NCI-H1436 treated with DMSO at 0.1 percent for 48 hours (cell line): Measurements from ENCODE around the gene S100A9.
"Not testable (repeated sequence)": the region's sequence is repeated elsewhere in the genome, so short reads cannot be mapped to it uniquely, and the experiment has no call there.

Experiments used
- DNase-seq: peaks from one replicate; lab custom pipeline; 2025; lab: John Stamatoyannopoulos, UW

S100A9 gene

DNA sequence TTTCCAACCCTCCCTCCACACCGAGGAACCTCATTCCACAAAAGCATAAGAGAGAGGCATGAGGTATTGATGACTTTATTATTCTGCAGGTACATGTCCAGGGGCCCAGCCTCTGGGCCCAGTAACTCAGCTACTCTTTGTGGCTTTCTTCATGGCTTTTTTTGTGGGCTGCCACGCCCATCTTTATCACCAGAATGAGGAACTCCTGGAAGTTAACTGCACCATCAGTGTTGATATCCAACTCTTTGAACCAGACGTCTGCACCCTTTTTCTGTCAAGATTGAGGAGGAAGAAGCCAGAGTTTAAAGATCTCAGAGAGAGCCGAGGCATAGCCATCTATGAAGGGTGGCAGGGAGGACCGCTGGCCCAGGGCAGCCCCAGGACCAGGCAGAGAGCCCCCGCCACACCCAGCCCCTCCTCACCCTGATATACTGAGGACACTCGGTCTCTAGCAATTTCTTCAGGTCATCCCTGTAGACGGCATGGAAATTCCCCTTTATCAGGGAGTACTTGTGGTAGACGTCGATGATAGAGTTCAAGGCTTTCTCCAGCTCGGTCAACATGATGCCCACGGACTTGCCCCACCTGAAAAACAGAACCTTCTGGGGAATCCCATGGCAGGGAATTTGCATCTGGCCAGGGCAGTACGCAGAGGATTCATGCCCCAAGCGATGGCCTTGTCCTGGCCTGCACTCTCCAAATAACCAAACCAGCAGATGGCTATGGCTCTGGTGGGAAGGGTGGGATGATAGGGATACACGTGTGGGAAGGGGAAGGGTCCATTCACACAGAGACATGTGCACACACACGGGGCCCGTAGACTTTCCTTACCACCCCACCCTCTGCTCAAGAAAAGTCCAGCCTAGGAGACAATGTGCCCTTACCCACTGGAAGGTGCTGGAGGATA, 32.6 kb downstream of the S100A9 start:
- DNase-seq = no peak

DNA sequence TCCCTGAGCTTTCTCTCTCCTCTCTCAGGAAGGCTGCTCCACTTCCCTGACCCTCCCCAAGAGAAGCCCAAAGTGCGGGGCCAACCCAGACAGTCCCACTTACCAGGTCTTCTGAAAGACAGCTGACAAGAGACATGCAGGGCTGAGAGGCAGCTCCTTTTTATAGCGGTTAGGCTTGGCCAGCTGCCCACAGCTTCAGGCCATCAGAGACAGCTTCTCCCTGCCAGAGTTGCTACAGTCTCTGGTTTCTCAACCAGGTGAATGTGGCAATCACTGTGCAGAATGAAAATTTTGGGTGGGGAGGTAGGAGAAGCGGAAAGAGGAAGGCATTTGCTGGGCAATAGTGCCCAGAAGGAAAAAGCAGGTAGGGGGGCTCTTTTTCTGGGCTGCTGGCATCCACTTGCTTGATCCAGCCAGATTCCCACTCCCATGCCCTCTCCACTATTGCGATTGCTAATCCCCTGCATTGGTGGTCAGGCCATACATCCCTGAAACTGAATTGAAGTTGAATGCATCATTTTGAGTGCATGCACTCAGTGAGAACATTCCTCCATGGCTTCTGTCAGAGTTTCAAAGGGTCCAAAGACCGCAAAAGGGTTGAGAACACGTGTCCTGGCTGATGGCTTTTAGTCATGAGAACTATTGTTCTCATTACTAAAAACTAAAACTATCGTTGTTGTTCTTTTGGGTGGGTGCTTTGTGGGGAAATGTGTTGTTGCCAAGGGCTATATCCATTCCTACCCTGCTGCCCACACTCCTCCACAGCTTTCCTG, 33.5 kb downstream of the S100A9 start, which contains the start of gene S100A8:
Gene S100A8 (minus strand): TSS at position 136 of the 773 bp plus-strand sequence. CDS start 538 bp downstream, outside the sequence.
- no peak for DNase-seq

DNA sequence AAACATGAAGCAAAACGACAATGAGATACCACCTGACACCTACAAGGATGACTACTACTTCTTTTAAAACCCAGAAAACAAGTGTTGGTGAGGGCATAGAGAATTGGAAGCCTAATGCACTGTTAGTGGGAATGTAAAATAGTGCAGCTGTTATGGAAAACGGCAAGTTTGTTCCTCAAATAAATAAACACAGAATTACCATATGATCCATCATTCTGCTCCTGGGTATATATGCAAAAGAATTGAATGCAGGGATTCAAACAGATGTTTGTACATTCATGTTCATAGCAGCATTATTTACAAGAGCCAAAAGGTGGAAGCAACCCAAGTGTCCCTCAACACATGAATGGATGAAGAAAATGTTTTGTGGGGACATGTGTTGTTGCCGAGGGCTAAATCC, 34.6 kb downstream of the S100A9 start:
- DNase-seq = no peak

DNA sequence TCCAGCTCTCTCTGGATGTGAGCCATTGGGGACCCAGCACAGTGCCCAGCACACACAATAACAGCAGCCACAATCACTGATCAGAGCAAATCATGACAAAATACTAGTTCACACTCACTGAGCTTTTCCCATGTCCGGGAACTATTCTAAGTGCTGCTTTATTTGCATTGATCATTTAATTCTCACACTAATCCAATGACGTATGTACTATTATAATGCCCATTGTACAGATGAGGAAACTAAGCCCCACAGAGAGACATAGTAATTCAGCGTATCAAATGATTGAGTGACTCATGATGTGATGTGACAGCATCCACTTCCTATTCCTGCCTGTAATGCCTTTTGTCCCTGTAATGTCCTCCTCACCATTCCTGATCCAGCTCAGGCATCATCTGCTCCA, 35.2 kb downstream of the S100A9 start:
- no peak for DNase-seq

DNA sequence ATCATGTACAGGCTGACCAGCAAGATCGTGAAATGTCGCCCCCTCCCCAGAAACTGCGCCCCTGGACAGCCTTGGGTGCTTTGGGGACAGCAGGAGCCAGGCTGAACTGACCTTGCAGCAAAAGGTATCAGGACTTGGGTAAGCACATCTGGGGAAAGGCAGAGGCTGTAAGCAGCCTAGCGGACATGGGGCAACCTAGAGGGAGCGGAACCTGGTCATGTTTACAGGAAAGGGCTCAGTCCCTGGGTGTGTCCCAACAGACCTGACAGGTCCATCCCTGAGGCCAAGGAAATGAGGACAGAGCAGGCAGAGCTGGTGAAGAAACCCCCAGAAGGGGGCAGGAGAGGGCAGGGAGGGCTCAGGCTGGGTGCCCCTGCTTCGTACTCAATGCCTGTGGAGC, 36.3 kb downstream of the S100A9 start:
- DNase-seq = no peak

DNA sequence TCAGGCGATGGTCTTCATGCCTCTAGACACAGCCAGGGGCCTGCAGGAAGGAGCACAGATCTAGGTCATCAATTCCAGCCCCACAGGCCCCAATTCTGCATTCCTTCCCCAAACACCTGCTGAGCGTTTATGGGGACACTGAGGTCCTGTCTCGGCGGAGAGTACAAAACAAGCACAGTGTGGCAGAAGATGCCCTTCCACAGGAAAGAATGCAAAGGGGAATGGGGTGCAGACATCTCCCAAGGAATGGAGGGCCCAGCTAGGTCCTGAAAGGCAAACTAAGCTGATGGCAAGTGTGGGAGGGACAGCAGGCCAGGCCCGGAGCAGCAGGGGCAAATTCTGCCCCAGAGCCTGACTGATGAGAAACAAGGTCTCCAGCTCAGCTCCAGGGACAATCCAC, 36.7 kb downstream of the S100A9 start:
- DNase-seq = no peak

DNA sequence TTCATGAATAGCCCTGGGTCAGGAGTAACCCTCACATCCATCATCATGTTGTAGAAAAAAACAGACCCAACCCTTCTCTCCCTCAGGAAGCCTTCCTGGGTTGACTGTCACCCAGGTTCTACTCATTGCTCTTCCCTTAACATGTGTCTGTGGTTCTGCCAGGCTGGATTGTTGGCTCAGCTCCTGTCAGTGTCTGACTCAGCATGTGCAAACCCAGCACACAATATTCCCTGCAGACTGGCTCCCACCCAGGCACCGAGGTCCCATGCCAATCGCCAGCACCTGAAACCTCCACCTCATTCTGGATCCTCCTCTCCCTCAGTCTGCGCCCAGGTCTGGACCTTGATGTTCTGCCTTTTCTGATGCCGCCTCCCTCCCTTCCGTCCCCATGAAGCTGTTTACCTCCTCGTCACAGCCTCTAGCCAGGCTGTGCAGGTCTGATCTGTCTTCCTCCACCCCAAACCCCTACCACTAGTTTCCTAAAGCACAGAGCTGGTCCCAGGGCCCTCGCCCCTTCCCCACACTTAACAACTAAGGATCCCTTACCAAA, 37.6 kb downstream of the S100A9 start:
- DNase-seq = no peak

DNA sequence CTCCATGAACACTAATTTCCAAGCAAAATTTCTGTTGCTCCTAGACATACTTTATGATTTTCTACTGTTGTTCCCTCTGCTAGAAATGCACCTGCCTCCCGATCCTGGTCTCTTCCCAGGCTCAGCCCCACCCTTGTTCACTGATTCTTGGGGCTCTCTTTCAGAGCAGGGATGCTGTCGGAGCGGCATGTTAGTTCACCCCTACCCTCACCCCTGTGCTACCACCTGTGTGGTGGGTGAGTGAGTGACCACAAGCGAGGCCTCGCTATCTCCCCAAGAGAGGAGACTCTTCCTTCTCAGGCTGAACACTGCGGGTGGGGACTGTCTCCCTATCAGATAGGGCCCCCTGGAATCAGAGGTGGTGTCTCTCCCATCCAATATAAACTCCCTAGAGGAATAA, 38.1 kb downstream of the S100A9 start:
- DNase-seq = no peak

DNA sequence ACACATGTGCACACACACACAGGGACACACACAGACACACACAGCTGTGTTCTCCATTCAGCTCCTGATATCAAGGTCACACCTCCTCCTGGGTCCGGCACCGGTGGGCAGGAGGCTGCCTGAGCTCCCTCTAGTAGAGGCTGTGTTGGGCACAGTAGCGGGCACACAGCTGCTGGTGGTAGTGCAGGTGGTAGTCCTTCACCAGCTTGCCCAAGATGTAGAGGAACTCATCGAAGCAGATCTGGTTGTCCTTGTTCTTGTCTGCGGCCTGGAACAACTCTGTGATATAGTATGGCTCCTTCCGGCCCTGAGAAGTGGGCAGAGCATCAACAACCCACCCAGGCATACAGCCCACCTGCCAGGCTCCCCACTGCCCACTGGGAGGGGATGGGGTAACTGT, 38.8 kb downstream of the S100A9 start:
- no peak for DNase-seq

DNA sequence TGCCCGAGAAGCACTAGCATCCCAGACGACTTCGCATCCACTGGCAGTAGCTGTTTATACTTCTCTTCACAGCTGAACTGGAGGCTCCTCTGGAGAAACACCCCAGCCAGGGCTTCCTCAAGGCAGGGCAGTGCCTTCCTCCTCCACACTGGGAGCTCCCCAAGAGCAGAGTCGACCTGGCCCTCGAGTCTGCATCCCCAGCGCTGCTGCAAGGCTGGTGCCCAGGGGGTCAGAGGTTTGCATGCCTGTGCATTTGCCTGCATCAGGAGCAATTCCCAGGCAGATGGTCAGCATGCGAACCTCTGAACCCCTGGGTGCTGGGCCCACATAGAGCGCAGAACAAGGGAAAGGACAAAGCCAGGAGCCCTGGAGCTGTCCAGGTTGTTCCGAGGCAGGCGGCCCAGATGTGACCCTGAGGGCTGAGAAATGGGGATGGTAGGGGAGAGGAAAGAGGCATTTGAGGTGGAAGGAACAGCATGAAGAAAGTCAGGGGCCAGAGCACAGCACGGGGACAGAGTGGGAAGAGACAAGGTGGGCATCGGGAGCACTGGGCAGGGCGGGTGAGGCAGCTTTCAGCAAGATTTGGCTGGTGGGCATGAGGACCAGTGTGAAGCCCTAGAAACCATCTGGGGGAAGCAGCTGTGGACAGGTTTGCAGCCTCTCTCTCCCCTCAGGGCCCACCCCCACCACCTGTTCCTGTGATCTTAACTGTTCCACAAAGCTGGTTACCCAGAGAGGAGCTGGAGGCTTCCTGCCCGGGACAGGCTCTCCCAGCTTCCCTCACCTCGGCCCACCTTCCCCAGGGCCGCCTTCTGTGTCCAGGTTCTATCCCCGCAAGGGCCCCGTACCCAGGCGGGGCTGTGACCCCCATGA, 39.6 kb downstream of the S100A9 start:
- DNase-seq = no peak

DNA sequence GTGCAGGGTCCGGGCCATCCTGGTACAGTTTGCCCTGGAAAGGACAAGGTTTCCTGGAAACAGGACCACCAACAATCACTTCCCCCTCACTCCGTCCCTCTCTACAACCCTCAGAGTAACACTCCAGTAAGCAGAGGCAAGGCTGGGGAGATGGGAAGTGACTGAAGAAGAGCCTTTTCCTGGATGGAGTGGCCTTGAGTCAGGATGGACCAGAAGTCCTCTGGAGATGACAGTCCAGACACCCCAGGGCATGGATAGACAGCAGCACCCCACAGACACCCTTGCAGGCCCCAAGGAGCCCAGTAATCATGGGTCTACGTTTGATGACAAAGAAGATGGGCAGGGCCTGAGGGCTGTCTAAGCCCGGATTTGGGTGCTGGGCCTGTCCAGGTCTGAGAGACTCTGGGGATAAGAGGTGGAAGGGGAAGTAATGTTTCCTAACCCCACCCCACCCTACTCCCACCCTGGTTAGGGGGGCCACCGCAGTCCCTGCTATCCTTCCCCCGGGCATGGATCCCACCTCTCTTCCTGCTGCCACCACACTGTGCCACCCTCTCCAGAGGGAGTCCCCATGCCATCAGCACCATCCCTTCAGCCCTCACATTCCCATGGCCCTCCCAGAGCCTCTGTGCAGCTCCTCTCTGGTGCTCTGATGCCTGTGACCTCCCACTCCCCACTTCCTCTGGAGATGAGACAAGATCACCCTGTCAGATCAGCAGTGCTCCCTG, 40.4 kb downstream of the S100A9 start:
- DNase-seq = no peak

DNA sequence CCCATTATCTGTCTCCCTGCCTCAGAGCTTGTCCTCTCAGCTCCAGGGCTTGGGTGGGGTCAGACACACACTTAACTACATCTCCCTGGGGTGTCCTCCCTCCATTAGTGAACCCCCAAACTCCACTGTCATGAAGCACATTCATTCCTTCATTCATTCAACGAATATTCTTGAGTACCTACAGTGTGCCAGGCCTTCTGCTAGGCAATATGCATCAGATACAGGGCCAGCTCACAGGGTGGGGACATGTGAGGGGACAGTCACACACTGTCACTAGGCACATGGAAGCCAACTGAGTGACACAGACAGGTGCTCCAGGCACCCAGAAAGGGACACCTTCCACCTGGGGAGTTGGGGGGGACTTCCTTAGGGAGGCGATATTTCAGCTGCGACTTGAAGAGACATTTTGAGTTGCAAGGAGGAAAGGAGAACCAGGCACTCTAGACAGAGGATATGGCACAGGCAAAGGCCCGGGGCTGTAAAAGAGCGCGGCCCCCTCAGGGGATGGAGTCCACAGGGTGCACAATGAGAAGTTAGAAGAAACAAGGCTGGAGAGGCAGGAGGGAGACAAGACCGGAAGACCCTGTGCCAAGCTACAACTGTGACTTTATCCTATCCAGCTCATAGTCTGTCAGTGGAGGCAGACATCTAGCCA, 41.9 kb downstream of the S100A9 start:
- DNase-seq = no peak

DNA sequence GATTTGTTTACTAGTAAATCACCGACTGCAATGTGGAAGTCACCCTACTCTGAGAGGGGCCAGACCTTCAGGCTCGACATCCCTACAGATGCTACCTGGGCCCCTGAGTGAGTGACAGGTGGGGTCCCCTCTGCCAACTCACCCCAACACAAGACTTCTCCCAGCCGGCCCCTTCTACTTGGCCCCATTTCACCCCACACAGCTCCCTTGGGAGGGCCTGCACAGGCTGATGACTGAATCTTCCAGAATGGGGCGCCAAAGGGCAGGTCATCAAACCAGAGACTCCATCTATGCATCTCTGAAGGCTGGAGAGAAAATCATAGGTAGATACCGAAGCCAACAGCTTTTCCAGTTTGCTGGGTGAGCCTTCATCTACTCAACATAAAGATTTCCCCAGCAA, 42.6 kb downstream of the S100A9 start:
- DNase-seq = peak; percentile 24

DNA sequence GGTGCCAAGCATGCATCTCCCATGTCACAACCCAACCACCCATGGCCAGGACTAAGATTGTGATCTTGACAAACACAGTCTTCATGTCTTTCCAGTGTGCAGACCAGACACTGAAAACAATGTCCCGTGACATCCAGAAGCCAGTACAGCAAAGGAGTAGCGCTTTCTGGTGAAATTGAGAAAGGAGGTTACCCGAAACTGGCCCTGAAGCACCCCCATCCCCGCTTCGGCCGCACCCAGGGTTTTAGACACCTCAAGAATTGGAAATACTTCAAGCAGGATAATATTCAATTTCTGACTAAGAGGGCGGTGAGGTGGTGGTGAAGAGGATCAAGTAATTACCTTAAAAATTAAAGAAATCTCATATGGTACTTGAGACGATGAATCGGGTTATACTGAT, 43.8 kb downstream of the S100A9 start:
- no peak for DNase-seq

DNA sequence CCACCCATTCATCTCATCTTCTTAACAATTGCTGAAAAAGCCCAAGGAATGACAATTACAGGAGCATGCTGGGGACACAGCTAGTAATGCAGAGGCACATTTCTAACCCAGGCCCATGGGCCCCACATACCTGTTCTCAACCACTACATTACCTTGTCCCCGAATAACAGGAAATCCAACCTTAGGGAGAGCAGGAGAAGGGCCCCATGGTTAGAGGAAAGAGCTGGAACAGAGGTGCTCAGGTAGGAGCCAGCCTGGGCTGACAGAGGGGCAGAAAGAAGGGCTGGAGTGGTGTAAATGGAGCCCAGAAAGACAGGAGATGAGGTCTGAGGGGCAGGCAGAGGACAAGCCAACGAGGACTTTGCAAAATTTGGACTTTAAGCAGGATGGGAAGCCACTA, 44.6 kb downstream of the S100A9 start:
- no peak for DNase-seq

DNA sequence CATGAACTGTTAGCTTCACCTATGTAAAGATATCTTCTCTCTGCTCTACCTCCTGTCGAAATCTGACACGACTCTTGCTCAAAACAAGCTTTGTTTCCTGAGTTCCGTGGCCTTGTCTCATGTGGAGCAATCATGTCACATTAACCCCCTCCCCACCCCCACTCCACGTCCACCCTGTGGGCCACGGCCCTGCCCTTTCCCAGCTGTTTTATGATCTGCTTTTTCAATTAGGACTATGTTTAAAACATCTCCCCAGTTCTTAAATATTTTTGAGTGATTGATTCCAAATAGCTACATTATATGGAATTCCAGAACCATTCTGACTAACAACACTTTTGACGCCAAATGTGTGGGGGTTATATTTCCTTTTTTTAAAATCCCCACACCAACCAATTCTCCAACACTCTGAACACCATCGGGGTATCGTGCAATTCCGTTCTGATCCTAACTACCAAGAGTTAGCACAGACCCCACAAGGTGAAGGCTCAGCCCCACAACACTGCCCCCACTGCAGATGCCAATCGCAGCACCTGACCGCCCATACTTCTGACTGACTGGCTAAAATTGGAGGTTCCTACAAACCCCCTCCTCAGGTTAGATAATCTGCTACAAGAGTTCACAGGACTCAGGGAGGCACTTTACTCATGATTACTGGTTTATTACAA, 45.9 kb downstream of the S100A9 start:
- no peak for DNase-seq

DNA sequence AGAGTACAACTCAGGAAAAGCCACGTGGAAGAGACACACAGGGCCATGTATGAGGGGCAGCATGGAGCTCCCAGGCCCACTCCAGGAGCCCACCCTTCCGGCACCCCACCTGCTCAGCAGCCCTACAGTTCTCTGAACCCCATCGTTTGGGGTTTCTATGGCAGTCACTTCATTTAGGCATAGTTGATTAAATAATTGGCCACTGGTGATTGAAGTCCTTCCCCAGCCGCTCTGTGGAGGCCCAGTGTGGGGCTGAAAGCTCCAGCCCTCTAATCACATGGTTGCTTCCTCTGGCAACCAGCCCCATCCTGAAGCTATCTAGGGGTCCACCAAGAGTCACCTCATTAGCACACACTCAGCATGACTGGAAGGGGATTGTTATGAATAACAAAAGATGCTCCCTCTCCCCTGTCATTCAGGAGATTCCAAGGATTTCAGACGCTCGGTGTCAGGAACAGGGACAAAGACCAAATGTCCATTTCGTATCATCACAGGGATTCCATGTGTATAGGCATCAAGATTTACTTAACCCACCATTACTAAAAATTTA, 46.5 kb downstream of the S100A9 start:
- DNase-seq = no peak

DNA sequence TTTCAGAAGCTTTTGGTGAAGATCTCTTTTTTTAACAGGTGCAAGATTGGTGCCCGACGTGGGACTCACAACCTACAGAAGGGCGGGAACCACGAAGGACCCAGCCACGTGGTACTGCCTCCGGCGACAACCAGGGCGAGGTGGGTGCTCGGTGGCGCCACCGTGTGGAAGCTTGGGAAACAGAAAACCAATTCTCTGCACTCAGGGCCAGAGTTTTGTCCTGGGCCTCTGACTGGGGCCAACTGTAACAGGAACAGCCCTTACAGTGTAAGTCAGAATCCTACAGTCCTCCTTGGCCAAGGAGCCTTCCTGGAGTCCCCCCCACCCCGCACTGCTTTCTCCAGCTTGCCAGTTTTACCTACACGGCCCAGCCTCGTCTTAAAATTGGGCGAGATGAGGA, 47.1 kb downstream of the S100A9 start:
- DNase-seq = no peak

DNA sequence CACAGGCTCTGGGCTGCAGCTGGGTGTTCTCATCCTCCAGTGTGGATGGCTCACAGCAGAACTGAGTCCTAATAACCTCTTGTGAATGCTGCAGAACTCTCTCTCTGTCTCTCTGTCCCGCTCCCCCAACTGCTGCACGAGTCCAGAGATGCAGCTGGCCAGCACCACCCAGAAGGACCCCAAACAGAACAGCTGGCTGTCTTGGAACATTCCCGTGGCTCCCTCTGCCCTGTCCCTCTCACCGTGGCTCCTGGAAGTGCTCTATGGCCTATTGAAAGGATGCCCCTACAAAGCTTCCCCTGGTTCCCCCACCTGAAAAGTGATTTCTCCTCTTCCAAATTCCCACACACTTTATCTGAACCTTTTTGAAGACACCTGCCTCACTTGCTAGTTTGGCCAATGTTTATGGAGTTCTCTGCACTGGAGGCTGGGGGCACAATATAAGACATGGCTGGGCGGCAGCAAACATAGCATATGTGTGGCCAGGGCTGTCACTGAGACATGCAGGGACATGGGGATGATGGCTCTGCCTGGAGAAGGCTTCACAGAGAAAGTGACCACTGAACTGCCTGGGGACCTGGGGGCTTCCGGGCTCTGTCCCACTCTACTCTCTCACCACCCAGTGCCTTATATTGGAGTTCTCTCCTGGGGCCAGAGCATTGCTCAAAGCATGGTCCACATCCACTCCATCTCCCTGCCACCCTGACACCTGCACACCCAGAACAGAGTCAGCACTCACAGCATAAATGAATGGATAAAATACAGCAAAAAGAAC, 48.4 kb downstream of the S100A9 start:
- DNase-seq = not testable (repeated sequence)
